ENCODE data around the gene CRB3.
A peak's percentile ranks its signal among the peaks of the same experiment; 100 is the strongest.

The CRB3 gene

GRCh38 chr19:6451583-6452222, 12.4 kb upstream of the CRB3 start:
- TF ChIP-seq ZNF274 (IDR thresholded peaks at IDR 0.05; ENCODE audit: low read depth, low read length) = no peak
- no peak overlapping the region for H3K4me3 ChIP-seq (ENCODE audit: low read length)

- no peak for TF ChIP-seq ZNF274 (IDR thresholded peaks at IDR 0.05; ENCODE audit: low read depth, low read length)
- no peak overlapping the region for H3K4me3 ChIP-seq (ENCODE audit: low read length)
Measured at GRCh38 chr19:6452223-6452614, 11.9 kb upstream of the CRB3 start.

DNA sequence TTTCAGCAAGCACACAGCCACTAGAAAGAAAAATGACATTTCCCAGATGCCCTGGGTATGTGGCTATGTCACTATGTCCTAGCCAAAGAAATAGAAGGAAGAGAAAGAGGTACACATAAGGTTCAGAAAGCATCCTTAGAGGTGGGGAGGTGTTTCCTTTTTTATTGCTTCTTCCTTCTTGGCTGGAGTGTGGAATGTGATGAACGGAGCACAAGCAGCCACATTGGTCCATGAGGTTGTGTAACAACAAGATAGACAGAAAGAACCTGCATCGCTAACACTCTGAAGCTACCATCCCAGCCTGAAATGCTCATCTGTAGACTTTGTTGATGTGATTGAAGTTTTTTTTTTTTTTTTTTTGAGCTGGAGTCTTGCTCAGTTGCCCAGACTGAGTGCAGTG, 11.2 kb upstream of the CRB3 start:
- TF ChIP-seq ZNF274 (IDR thresholded peaks at IDR 0.05; ENCODE audit: low read depth, low read length) = no peak

GRCh38 chr19:6453951-6454565, 10.0 kb upstream of the CRB3 start:
- no peak overlapping the region for H3K4me3 ChIP-seq (ENCODE audit: low read length)
- no peak for TF ChIP-seq ZNF274 (IDR thresholded peaks at IDR 0.05; ENCODE audit: low read depth, low read length)

More for the DNA sequence above, 11.2 kb upstream of the CRB3 start:
- no peak overlapping the region for H3K4me3 ChIP-seq (ENCODE audit: low read length)

DNA sequence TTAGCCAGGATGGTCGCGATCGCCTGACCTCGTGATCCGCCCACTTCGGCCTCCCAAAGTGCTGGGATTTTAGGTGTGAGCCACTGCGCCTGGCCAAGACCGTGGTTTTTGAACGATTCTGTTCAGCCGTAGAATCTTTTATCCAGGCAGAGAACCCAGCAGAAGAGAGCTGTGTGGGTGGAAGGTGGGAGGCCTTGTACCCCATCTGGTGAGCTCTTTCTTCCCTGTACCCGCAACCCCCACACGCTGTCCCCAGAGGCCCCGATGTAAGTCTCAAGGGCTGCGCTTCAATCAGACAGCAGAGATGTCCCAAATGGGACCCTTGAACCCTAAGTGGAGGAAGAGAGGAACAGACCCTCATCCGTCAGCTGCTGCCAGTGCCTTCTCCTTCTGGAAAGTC, 8.1 kb upstream of the CRB3 start:
- no peak for TF ChIP-seq ZNF274 (IDR thresholded peaks at IDR 0.05; ENCODE audit: low read depth, low read length)
- H3K4me3 ChIP-seq (ENCODE audit: low read length) = no peak overlapping the region

DNA sequence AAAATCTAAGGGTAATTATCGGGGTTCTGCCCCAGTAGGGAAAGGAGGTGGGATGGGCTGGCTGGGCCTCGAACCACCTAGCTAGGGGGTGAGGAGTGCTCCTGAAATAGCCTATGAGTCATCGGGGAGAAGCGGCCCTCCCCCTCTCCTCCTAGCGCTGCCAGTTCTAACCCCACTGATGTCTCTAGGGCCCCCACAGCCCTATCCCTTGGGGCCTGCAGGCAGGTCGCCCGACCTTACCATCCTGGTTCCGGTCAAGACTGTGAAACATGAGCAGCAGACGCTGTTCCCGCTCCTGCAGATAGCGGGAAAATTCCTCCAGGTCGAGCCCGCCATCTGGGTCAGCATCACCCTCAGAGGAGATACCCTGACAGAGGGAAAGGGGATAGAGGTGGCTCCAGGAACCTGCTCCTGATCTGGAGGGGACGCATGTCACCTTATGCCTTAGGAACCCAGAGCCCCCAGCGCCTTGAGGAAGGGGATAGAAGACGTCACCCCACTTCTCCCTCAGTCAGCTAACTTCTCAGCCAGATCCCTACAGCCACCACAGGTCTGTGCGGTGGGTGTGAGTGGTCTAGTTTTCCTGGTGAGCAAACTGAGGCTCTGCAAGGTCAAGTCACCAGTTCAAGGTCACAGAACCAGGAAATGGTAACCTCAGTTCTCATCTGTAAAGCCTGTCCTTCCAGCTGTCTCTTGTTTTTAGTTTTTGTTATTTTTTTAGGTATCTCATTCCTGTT, 5.9 kb upstream of the CRB3 start:
- H3K4me3 ChIP-seq (ENCODE audit: low read length) = no peak overlapping the region; the same call in 1 of the 2 replicates
- no peak for TF ChIP-seq ZNF274 (IDR thresholded peaks at IDR 0.05; ENCODE audit: low read depth, low read length)

GRCh38 chr19:6458695-6459261, 5.3 kb upstream of the CRB3 start:
- TF ChIP-seq ZNF274 (IDR thresholded peaks at IDR 0.05; ENCODE audit: low read depth, low read length) = no peak
- H3K4me3 ChIP-seq (ENCODE audit: low read length) = peak overlapping the region; percentile 70

GRCh38 chr19:6459262-6460098, 4.6 kb upstream of the CRB3 start, which contains the start of gene SLC25A23:
Gene SLC25A23, minus strand, starts transcription at chr19:6459792. Its CDS starts 164 bp downstream, at chr19:6459628.
- no peak for TF ChIP-seq ZNF274 (IDR thresholded peaks at IDR 0.05; ENCODE audit: low read depth, low read length)
- peak within 1 kb of the TSS; percentile 70 for H3K4me3 ChIP-seq (ENCODE audit: low read length)

DNA sequence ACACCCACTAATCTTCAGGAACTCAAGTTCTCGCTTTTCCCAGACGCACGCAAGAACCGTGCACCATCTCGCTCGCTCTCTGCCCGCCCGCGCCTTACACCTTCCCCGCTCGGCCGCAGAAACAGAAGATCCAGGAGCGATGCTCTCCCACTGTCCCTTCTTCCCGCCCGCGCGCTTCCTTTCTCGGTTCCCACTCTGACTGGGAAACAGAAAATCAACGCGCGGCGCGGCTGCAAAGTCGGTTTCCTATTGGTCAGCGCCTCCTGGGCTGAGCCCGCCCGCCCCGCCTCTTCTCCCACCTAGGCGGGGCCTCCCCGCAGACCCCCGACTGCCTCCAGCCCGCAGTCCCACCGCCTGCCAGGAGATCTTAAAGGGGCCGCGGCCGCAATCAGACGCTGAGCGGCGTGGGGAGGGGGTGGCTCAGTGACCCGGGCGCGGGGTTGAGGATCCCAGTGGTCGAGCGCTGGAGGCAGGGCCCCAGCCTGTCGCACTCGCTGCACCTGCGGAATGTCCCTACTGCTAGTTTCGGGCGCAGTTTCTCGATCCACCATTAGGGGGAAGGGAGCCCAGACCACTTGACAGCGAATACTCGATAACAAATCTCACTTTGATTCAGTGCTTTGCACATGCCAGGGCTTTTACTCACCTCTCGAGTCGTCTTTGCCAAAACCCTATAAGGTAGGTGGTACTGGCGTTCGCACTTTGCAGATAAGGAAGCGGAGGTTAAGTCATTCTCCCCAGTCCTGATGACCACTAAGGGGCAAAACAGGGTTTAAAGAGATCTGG, 3.8 kb upstream of the CRB3 start:
- H3K4me3 ChIP-seq (ENCODE audit: low read length) = peak overlapping the region; percentile 70
- no peak for TF ChIP-seq ZNF274 (IDR thresholded peaks at IDR 0.05; ENCODE audit: low read depth, low read length)

DNA sequence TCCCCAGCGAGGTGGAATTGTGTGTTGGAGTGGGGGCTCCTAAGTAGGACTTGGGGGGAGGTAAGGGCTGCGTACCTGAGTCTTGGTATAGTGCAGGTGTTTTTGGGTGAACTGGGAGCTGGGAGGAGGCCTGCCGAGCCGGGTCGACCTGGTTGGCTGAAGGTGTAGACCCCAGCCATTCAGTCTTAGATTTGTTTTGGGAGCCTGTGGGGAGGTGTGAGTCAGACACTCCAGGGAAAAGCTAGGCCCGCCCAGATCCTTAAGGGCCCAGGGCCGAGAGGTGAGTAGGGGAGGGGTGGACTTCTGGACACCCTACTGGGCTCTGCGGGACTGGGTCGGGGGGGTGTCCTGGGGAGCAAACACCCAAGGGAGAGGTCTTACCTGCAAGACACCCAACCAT, 935 bp downstream of the CRB3 start:
- no peak for TF ChIP-seq ZNF274 (IDR thresholded peaks at IDR 0.05; ENCODE audit: low read depth, low read length)
- no peak overlapping the region for H3K4me3 ChIP-seq (ENCODE audit: low read length)

DNA sequence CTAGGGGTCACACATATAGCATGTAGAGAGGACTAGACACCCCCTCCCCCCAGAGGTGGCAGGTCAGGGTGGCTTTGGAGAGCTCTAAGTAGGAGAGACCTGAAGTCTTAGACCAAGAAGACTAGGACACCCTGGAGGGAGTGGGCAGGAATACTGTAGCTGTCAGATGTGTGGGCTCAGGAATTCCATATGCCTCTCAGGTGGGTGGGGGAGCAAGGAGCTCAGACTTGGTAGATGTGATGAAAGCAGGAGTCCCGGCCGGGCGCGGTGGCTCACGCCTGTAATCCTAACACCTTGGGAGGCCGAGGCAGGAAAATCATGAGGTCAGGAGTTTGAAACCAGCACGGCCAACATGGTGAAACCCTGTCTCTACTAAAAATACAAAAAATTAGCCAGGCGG, 1.6 kb downstream of the CRB3 start:
- no peak overlapping the region for H3K4me3 ChIP-seq (ENCODE audit: low read length)
- no peak for TF ChIP-seq ZNF274 (IDR thresholded peaks at IDR 0.05; ENCODE audit: low read depth, low read length)

- no peak for TF ChIP-seq ZNF274 (IDR thresholded peaks at IDR 0.05; ENCODE audit: low read depth, low read length)
- H3K4me3 ChIP-seq (ENCODE audit: low read length) = no peak overlapping the region
Measured at GRCh38 chr19:6466526-6467248, 2.6 kb downstream of the CRB3 start.

All from GM08714 (cell line).